Measurements from ENCODE around the gene SRF. TPM values are rescaled to one million over a fixed set of nuclear protein-coding genes. Genes with fewer than 3 reads are reported as not detected.

The SRF gene
- total RNA-seq, 1 experiment from 2014 or later, result 46.2 TPM

GRCh38 chr6:43213431-43213830 is 42.4 kb downstream of the SRF start (continued):
- TF ChIP-seq MXD4 (CRISPR knock-in tag; IDR thresholded peaks at IDR 0.05; ENCODE audit: borderline replicate concordance) (no peak), NR3C1 (CRISPR knock-in tag; conservative IDR thresholded peaks at IDR 0.05; ENCODE audit: low read depth) (no peak), CBFB (CRISPR knock-in tag; IDR thresholded peaks at IDR 0.05; ENCODE audit: low read depth) (no peak), CREB1 (CRISPR knock-in tag; IDR thresholded peaks at IDR 0.05) (no peak), MAX (CRISPR knock-in tag; IDR thresholded peaks at IDR 0.05) (no peak), SP1 (CRISPR knock-in tag; conservative IDR thresholded peaks at IDR 0.05) (no peak), PRDM15 (CRISPR knock-in tag; IDR thresholded peaks at IDR 0.05) (no peak), SMAD3 (CRISPR knock-in tag; IDR thresholded peaks at IDR 0.05; ENCODE audit: borderline replicate concordance) (no peak)

GRCh38 chr6:43215066-43215465 is 44.0 kb downstream of the SRF start:
- H3K27ac Mint-ChIP-seq, result no peak overlapping the region
- H3K9me3 Mint-ChIP-seq, result no peaks in the 10 kb centered on the region
- no peaks in the 10 kb centered on the region for H3K27me3 Mint-ChIP-seq (ENCODE audit: low read depth)
- H3K36me3 Mint-ChIP-seq, result no peaks in the 10 kb centered on the region
- H3K4me3 Mint-ChIP-seq, result no peak overlapping the region
- ChIA-PET POLR2A (no interaction called here), CTCF (interaction anchor here (0.7 to 1.6 kb wide), 2 partner anchors 14 to 162 kb away, joined by 3 to 6 read pairs; partner anchors contain the start of genes CUL7 and DNPH1)
- H3K4me1 Mint-ChIP-seq, result peaks cover 5% of the 10 kb centered on the region; the same call in 1 of the 2 replicates
- ATAC-seq, result no peak
- TF ChIP-seq ZNF263 (CRISPR knock-in tag; IDR thresholded peaks at IDR 0.05; ENCODE audit: low read depth) (no peak), E2F1 (CRISPR knock-in tag; IDR thresholded peaks at IDR 0.05) (no peak), MAX (CRISPR knock-in tag; IDR thresholded peaks at IDR 0.05) (no peak), ZSCAN18 (CRISPR knock-in tag; IDR thresholded peaks at IDR 0.05) (no peak), ZNF138 (CRISPR knock-in tag; conservative IDR thresholded peaks at IDR 0.05) (no peak), TEAD4 (CRISPR knock-in tag; IDR thresholded peaks at IDR 0.05) (no peak), ERG (CRISPR knock-in tag; IDR thresholded peaks at IDR 0.05) (no peak), PRRX2 (CRISPR knock-in tag; IDR thresholded peaks at IDR 0.05) (no peak), ZMAT4 (CRISPR knock-in tag; IDR thresholded peaks at IDR 0.05) (no peak)
- DNase-seq (ENCODE audit: low spot score), result no peak

Data from WTC11 (cell line).